ENCODE results near the gene UBXN4.

DNA sequence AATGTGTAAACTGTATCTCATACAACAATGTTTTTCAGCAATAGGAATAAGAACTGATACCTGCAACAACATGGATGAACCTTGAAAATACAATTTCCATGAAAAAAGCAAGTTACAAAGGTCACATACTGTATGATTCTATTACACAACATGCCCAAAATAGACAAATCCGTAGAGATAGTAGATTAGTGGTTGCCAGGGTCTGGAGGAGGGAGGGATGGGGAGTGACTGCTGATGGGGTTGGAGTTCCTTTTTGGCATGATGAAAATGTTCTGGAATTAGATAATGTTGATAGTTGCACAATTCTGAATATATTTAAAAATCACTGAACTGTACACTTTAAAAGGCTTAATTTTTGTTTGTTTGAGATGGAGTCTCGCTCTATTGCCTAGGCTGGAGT, 33.8 kb downstream of the UBXN4 start:
- no peak for TF ChIP-seq CTCF (IDR thresholded peaks at IDR 0.05; ENCODE audit: extremely low read depth in 1 of 2, insufficient read depth in 1 of 2, low read depth in 1 of 2, low read length in 2 of 2)
- no peak for TF ChIP-seq EZH2 (IDR thresholded peaks at IDR 0.05; ENCODE audit: borderline replicate concordance, low read depth, low read length, severe bottlenecking)
- TF ChIP-seq POLR2A (IDR thresholded peaks at IDR 0.05; ENCODE audit: low read depth, low read length), result no peak
- no peak for TF ChIP-seq POLR2AphosphoS5 (IDR thresholded peaks at IDR 0.05; ENCODE audit: insufficient read depth, low read depth, low read length)
- TF ChIP-seq MYC (IDR thresholded peaks at IDR 0.05; ENCODE audit: low read depth, low read length), result no peak

Measured in endothelial cell of umbilical vein (primary cell).